ENCODE results near the gene MAPK1IP1L.

GRCh38 chr14:55043528-55043927, 7.9 kb upstream of the MAPK1IP1L start:
- TF ChIP-seq CTCF (IDR thresholded peaks at IDR 0.05) = no peak
- TF ChIP-seq POLR2A (IDR thresholded peaks at IDR 0.05) = no peak
